H9 (cell line): ENCODE measurements around the gene CYP26A1. TPM values are rescaled to one million over a fixed set of nuclear protein-coding genes. Genes with fewer than 3 reads are reported as not detected.
"Not testable (repeated sequence)": the region's sequence is repeated elsewhere in the genome, so short reads cannot be mapped to it uniquely, and the experiment has no call there.

ENCODE experiments used
- DNase-seq: peaks from one replicate; pipeline ENCODE4 v3.0.0-alpha.2; 2017
- H2AFZ ChIP-seq: one replicate; pipeline ENCODE4 v1.6.1; 2013; ENCODE audit warnings: mild to moderate bottlenecking, low read length, control low read depth, moderate library complexity
- H2AK5ac ChIP-seq: 2 replicates; pipeline ENCODE4 v1.6.1; 2013; ENCODE audit warnings: low read length, control low read depth, mixed read lengths; ENCODE audit not compliant: insufficient read length
- H2BK120ac ChIP-seq: one replicate; pipeline ENCODE4 v1.6.1; 2013; ENCODE audit warnings: low read depth, mild to moderate bottlenecking, low read length, control low read depth, inconsistent platforms; ENCODE audit not compliant: poor library complexity, severe bottlenecking
- H2BK12ac ChIP-seq: 2 replicates; pipeline ENCODE4 v1.6.1; 2013; ENCODE audit warnings: low read length, control low read depth, mixed read lengths, low read depth; ENCODE audit not compliant: insufficient read length
- H2BK15ac ChIP-seq: 2 replicates; pipeline ENCODE4 v1.6.1; 2013; ENCODE audit warnings: low read depth, low read length, control low read depth
- H2BK20ac ChIP-seq: one replicate; pipeline ENCODE4 v1.6.1; 2013; ENCODE audit warnings: low read depth, mild to moderate bottlenecking, low read length, control low read depth, inconsistent platforms; ENCODE audit not compliant: poor library complexity, severe bottlenecking
- H2BK5ac ChIP-seq: 2 replicates; pipeline ENCODE4 v1.6.1; 2013; ENCODE audit warnings: low read length, control low read depth, mixed read lengths; ENCODE audit not compliant: insufficient read length
- H3K14ac ChIP-seq: 2 replicates; pipeline ENCODE4 v1.6.1; 2013; ENCODE audit warnings: low read length, control low read depth; ENCODE audit not compliant: insufficient read depth
- H3K18ac ChIP-seq: 2 replicates; pipeline ENCODE4 v1.6.1; 2013; ENCODE audit warnings: low read depth, mild to moderate bottlenecking, mixed read lengths, low read length, control low read depth; ENCODE audit not compliant: insufficient read length
- H3K23ac ChIP-seq: 2 replicates; pipeline ENCODE4 v1.6.1; 2013; ENCODE audit warnings: low read length, control low read depth, mixed read lengths, low read depth; ENCODE audit not compliant: insufficient read length
- H3K23me2 ChIP-seq: 2 replicates; pipeline ENCODE4 v1.6.1; 2013; ENCODE audit warnings: low read depth, mild to moderate bottlenecking, mixed read lengths, low read length, control low read depth; ENCODE audit not compliant: insufficient read length, poor library complexity, severe bottlenecking
- H3K27ac ChIP-seq: 2 replicates; pipeline ENCODE4 v1.5.1; 2013; ENCODE audit warnings: low read length, control low read depth, mixed read lengths, low read depth; ENCODE audit not compliant: insufficient read length
- H3K27me3 ChIP-seq: 2 replicates; pipeline ENCODE4 v1.6.1; 2013; ENCODE audit warnings: low read length, control low read depth, inconsistent platforms; ENCODE audit not compliant: insufficient read depth
- H3K4ac ChIP-seq: 2 replicates; pipeline ENCODE4 v1.6.1; 2013; ENCODE audit warnings: low read depth, mild to moderate bottlenecking, control low read depth, inconsistent platforms, low read length, moderate library complexity
- H3K4me1 ChIP-seq: 2 replicates; pipeline ENCODE4 v1.6.1; 2013; ENCODE audit warnings: low read length, control low read depth, inconsistent platforms; ENCODE audit not compliant: insufficient read depth
- H3K4me2 ChIP-seq: 2 replicates; pipeline ENCODE4 v1.6.1; 2013; ENCODE audit warnings: low read length, control low read depth, mixed read lengths; ENCODE audit not compliant: insufficient read length, insufficient read depth
- H3K56ac ChIP-seq: 2 replicates; pipeline ENCODE4 v1.6.1; 2013; ENCODE audit warnings: low read depth, mild to moderate bottlenecking, mixed read lengths, low read length, control low read depth; ENCODE audit not compliant: insufficient read length
- H3K79me1 ChIP-seq: 2 replicates; pipeline ENCODE4 v1.6.1; 2013; ENCODE audit warnings: low read depth, mild to moderate bottlenecking, moderate library complexity, low read length, control low read depth, inconsistent platforms; ENCODE audit not compliant: insufficient read depth, poor library complexity, severe bottlenecking
- H3K79me2 ChIP-seq: 2 replicates; pipeline ENCODE4 v1.6.1; 2013; ENCODE audit warnings: low read length, control low read depth, inconsistent platforms; ENCODE audit not compliant: insufficient read depth
- H3K9ac ChIP-seq: 2 replicates; pipeline ENCODE4 v1.6.1; 2013; ENCODE audit warnings: low read length, control low read depth, mixed read lengths; ENCODE audit not compliant: insufficient read length; ENCODE audit errors: extremely low read depth
- H3K9me3 ChIP-seq: one replicate; pipeline ENCODE4 v1.6.1; 2013; ENCODE audit warnings: low read depth, low read length, inconsistent platforms; ENCODE audit not compliant: control insufficient read depth
- H3T11ph ChIP-seq: one replicate; pipeline ENCODE4 v1.6.1; 2013; ENCODE audit warnings: mild to moderate bottlenecking, low read length, control low read depth, inconsistent platforms
- H4K20me1 ChIP-seq: one replicate; pipeline ENCODE4 v1.6.1; 2013; ENCODE audit not compliant: control insufficient read depth, insufficient read length, insufficient read depth
- H4K5ac ChIP-seq: 2 replicates; pipeline ENCODE4 v1.6.1; 2013; ENCODE audit warnings: low read depth, mild to moderate bottlenecking, mixed read lengths, low read length, control low read depth; ENCODE audit not compliant: insufficient read length
- H4K8ac ChIP-seq: replicated peaks from 2 replicates; pipeline ENCODE4 v1.6.1; 2013; ENCODE audit warnings: low read length, control low read depth, mixed read lengths, low read depth; ENCODE audit not compliant: insufficient read length
- H4K91ac ChIP-seq: 2 replicates; pipeline ENCODE4 v1.6.1; 2013; ENCODE audit warnings: low read depth, mild to moderate bottlenecking, moderate library complexity, mixed read lengths, low read length, control low read depth; ENCODE audit not compliant: insufficient read length
- H3K27ac Mint-ChIP-seq, 3 experiments: 2 replicates in 2 of 3; 3 replicates in 1 of 3; pipeline ENCODE4 v1.8.0; 2020 to 2021; ENCODE audit warnings: mixed read lengths in 3 of 3, mild to moderate bottlenecking in 1 of 3, moderate library complexity in 1 of 3
- H3K27me3 Mint-ChIP-seq: 2 replicates; pipeline ENCODE4 v1.8.0; 2021; ENCODE audit warnings: low read depth, mild to moderate bottlenecking, moderate library complexity, mixed read lengths
- H3K36me3 Mint-ChIP-seq, 3 experiments: 2 replicates in 2 of 3; 3 replicates in 1 of 3; pipeline ENCODE4 v1.8.0; 2020 to 2021; ENCODE audit warnings: low read depth in 3 of 3, mixed read lengths in 3 of 3; ENCODE audit not compliant: insufficient read depth in 1 of 3
- H3K4me1 Mint-ChIP-seq, 2 experiments: 2 replicates each; pipeline ENCODE4 v1.8.0; 2020; ENCODE audit warnings: mixed read lengths in 2 of 2
- H3K4me3 Mint-ChIP-seq, 2 experiments: 2 replicates in 1 of 2; 3 replicates in 1 of 2; pipeline ENCODE4 v1.8.0; 2020 to 2021; ENCODE audit warnings: mild to moderate bottlenecking in 2 of 2, mixed read lengths in 2 of 2, moderate library complexity in 1 of 2
- H3K9me3 Mint-ChIP-seq, 2 experiments: 2 replicates in 1 of 2; 3 replicates in 1 of 2; pipeline ENCODE4 v1.8.0; 2020; ENCODE audit warnings: mild to moderate bottlenecking in 2 of 2, mixed read lengths in 2 of 2, moderate library complexity in 1 of 2
- WGBS: extraction: QIAGEN DNeasy Blood & Tissue Kit; methylation state at CpG from one replicate; pipeline ENCODE4 v1.1.7; 2013; ENCODE audit warnings: missing lambda C conversion rate, low lambda C conversion rate, mixed read lengths; ENCODE audit not compliant: insufficient read length; ENCODE audit errors: extremely low coverage; 5-methylcytosine and 5-hydroxymethylcytosine counted together
- total RNA-seq: library from RNA; stranded (reverse); gene quantifications from 2 replicates; pipeline ENCODE4 v1.2.1, GENCODE V29; 2021
- TF ChIP-seq, protein P1 (sequence below): fragments of 200-600 bp; sonication (generic); conservative IDR thresholded peaks from 3 replicates; pipeline ENCODE4 v1.8.0; 2021; ENCODE audit warnings: antibody characterized with exemption, mild to moderate bottlenecking

CYP26A1 gene
- total RNA-seq, 1 experiment from 2014 or later, result 72.1 TPM

- Histone ChIP-seq H2BK20ac (no peak overlapping the region), H2BK15ac (no peak overlapping the region), H4K8ac (no peak overlapping the region), H3K18ac (no peak overlapping the region), H3K23me2 (no peaks in the 10 kb centered on the region), H3K14ac (no peak overlapping the region), H3K56ac (no peak overlapping the region), H2AFZ (no peak overlapping the region), H3T11ph (no peak overlapping the region), H3K4me2 (no peak overlapping the region), H2AK5ac (no peak overlapping the region), H3K79me1 (no peaks in the 10 kb centered on the region), H4K91ac (no peak overlapping the region), H2BK5ac (no peak overlapping the region), H2BK12ac (no peak overlapping the region), H3K9ac (no peak overlapping the region), H2BK120ac (no peak overlapping the region), H3K9me3 (no peaks in the 10 kb centered on the region), H3K79me2 (no peaks in the 10 kb centered on the region), H3K27me3 (no peaks in the 10 kb centered on the region), H3K4ac (no peak overlapping the region), H4K5ac (no peak overlapping the region), H3K23ac (no peak overlapping the region), H4K20me1 (no peaks in the 10 kb centered on the region), H3K4me1 (no peaks in the 10 kb centered on the region), H3K27ac (no peak overlapping the region)
- DNase-seq, result no peak
- Mint-ChIP-seq H3K36me3 (peaks cover 0 to 27% (median 2%) of the 10 kb centered on the region in 3 experiments; a peak in 5 of 7 replicates), H3K4me1 (peaks cover 9 to 14% of the 10 kb centered on the region in 2 experiments), H3K27me3 (no peaks in the 10 kb centered on the region), H3K27ac (no peak overlapping the region), H3K9me3 (peaks cover 13 to 28% of the 10 kb centered on the region in 2 experiments), H3K4me3 (no peak overlapping the region)
- WGBS, result no CpG with 5 or more reads among the region's 7 CpGs
- TF ChIP-seq, protein P1, sequence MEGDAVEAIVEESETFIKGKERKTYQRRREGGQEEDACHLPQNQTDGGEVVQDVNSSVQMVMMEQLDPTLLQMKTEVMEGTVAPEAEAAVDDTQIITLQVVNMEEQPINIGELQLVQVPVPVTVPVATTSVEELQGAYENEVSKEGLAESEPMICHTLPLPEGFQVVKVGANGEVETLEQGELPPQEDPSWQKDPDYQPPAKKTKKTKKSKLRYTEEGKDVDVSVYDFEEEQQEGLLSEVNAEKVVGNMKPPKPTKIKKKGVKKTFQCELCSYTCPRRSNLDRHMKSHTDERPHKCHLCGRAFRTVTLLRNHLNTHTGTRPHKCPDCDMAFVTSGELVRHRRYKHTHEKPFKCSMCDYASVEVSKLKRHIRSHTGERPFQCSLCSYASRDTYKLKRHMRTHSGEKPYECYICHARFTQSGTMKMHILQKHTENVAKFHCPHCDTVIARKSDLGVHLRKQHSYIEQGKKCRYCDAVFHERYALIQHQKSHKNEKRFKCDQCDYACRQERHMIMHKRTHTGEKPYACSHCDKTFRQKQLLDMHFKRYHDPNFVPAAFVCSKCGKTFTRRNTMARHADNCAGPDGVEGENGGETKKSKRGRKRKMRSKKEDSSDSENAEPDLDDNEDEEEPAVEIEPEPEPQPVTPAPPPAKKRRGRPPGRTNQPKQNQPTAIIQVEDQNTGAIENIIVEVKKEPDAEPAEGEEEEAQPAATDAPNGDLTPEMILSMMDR, result no peak
Measured at GRCh38 chr10:93099670-93100069, 26.0 kb downstream of the CYP26A1 start.

DNA sequence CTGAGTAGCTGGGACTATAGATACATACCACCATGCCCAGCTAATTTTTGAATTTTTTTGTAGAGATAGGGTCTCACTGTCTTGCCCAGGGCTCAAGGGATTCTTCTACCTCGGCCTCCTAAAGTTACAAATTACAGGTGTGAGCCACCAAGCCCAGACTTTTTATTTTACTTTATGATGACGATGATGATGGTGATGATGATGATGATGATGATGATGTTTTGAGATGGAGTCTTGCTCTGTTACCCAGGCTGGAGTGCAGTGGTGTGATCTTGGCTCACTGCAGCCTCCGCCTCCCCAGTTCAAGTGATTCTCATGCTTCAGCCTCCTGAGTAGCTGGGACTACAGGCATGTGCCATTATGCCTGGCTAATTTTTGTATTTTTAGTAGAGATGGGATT is 27.5 kb downstream of the CYP26A1 start:
- not testable (repeated sequence) for H4K91ac ChIP-seq, H4K5ac ChIP-seq, H2BK5ac ChIP-seq, H3K79me1 ChIP-seq, H2BK120ac ChIP-seq, H2AK5ac ChIP-seq, H2BK15ac ChIP-seq, H3K56ac ChIP-seq, H2BK12ac ChIP-seq, H3K4me1 Mint-ChIP-seq, H3T11ph ChIP-seq, H3K4me3 Mint-ChIP-seq, H3K27ac Mint-ChIP-seq, H3K23ac ChIP-seq, H3K23me2 ChIP-seq, H3K18ac ChIP-seq, H3K4me1 ChIP-seq, H3K4me2 ChIP-seq, H3K9me3 ChIP-seq, H3K27me3 ChIP-seq, H4K8ac ChIP-seq, H3K79me2 ChIP-seq, H2BK20ac ChIP-seq, H3K14ac ChIP-seq, H3K9ac ChIP-seq, H3K27me3 Mint-ChIP-seq, H3K4ac ChIP-seq, H3K27ac ChIP-seq, DNase-seq, H4K20me1 ChIP-seq, H2AFZ ChIP-seq
- H3K36me3 Mint-ChIP-seq, result peaks cover 0 to 28% (median 2%) of the 10 kb centered on the region in 3 experiments; a peak in 5 of 7 replicates
- H3K9me3 Mint-ChIP-seq, result peaks cover 13 to 28% of the 10 kb centered on the region in 2 experiments; a peak in 4 of 5 replicates
- WGBS, result no CpG with 5 or more reads among the region's 3 CpGs
